Adrenal gland (tissue), 5 donors: ENCODE data around the gene STIP1.

Source experiments
- CTCF ChIP-seq, 6 experiments: fragments of 450-650 bp in 4 of 6; fragments of 200-600 bp in 2 of 6; sonication (generic) in 1 of 6; IDR thresholded peaks; 1 replicate in 5 of 6; 2 replicates in 1 of 6; pipeline versions ENCODE4 v1.5.1 to v1.8.0; 2016 to 2021; ENCODE audit warnings: antibody characterized with exemption in 6 of 6, mild to moderate bottlenecking in 2 of 6, moderate library complexity in 1 of 6
- POLR2A ChIP-seq, 2 donors: fragments of 450-650 bp; IDR thresholded peaks; one replicate each; pipeline ENCODE4 v1.6.1; 2017; ENCODE audit warnings: antibody characterized with exemption in 2 of 2, mild to moderate bottlenecking in 2 of 2, moderate library complexity in 1 of 2
- donor health status: DM: no; HTN: no; CAD: no.

- peak in 1 of 6 experiments; percentile 6 for TF ChIP-seq CTCF (IDR thresholded peaks at IDR 0.05)
- TF ChIP-seq POLR2A (IDR thresholded peaks at IDR 0.05) = peak in 1 of 2 donors; percentile 5
These were observed 55.8 kb downstream of the STIP1 start for GRCh38 chr11:64241491-64242374.
